ENCODE data around the gene MXD3. TPM values are rescaled to one million over a fixed set of nuclear protein-coding genes. Genes with fewer than 3 reads are reported as not detected.

MXD3 gene
- total and polyA plus RNA-seq, 4 donors: 7.4 to 29.0 (median 12.9) TPM

- no peak for TF ChIP-seq CTCF (IDR thresholded peaks at IDR 0.05; ENCODE audit: control extremely low read depth, extremely low read depth)
- peak overlapping the region in 1 of 2 donors; percentile 80 for H3K27ac ChIP-seq (ENCODE audit: low read depth in 1 of 2, low read length in 1 of 2)
- H3K4me1 ChIP-seq (ENCODE audit: control insufficient read depth in 5 of 5, insufficient read depth in 5 of 5, low read length in 5 of 5): peaks cover 0 to 35% (median 15%) of the 10 kb centered on the region in 5 donors
- H3K4me3 ChIP-seq: no peak overlapping the region
- no peak overlapping the region for H3K9ac ChIP-seq (ENCODE audit: insufficient read depth in 1 of 2, low read length in 2 of 2)
- ATAC-seq (ENCODE audit: insufficient read depth, low FRiP score) (peak; percentile 5), DNase-seq (peak; percentile 47 to 52 (median 52))
- no peaks in the 10 kb centered on the region for H3K27me3 ChIP-seq (ENCODE audit: control insufficient read depth in 3 of 3, insufficient read depth in 3 of 3, low read length in 2 of 3)
- H3K9me3 ChIP-seq (ENCODE audit: control insufficient read depth in 4 of 4, insufficient read depth in 3 of 4, low read length in 3 of 4): no peaks in the 10 kb centered on the region
- H3K36me3 ChIP-seq (ENCODE audit: control insufficient read depth in 4 of 4, insufficient read depth in 4 of 4, low read length in 4 of 4): peaks cover 4 to 17% (median 13%) of the 10 kb centered on the region in 4 donors
- 61 to 69% methylated on average over 7 of the region's 7 CpGs for WGBS, 2 donors
These were observed 10.1 kb downstream of the MXD3 start for GRCh38 chr5:177301503-177302165.

GRCh38 chr5:177300951-177301350, 10.7 kb downstream of the MXD3 start:
- WGBS, 2 donors: 81 to 96% methylated on average over 2 of the region's 2 CpGs
- Histone ChIP-seq H3K27ac (ENCODE audit: low read depth in 1 of 2, low read length in 1 of 2) (peak overlapping the region in 1 of 2 donors; percentile 80), H3K9ac (ENCODE audit: insufficient read depth in 1 of 2, low read length in 2 of 2) (no peak overlapping the region), H3K4me3 (no peak overlapping the region), H3K4me1 (ENCODE audit: control insufficient read depth in 5 of 5, insufficient read depth in 5 of 5, low read length in 5 of 5) (peaks cover 0 to 36% (median 18%) of the 10 kb centered on the region in 5 donors), H3K27me3 (ENCODE audit: control insufficient read depth in 3 of 3, insufficient read depth in 3 of 3, low read length in 2 of 3) (no peaks in the 10 kb centered on the region), H3K36me3 (ENCODE audit: control insufficient read depth in 4 of 4, insufficient read depth in 4 of 4, low read length in 4 of 4) (peaks cover 4 to 21% (median 13%) of the 10 kb centered on the region in 4 donors), H3K9me3 (ENCODE audit: control insufficient read depth in 4 of 4, insufficient read depth in 3 of 4, low read length in 3 of 4) (no peaks in the 10 kb centered on the region)
- no peak for TF ChIP-seq CTCF (IDR thresholded peaks at IDR 0.05; ENCODE audit: control extremely low read depth, extremely low read depth)
- ATAC-seq (ENCODE audit: insufficient read depth, low FRiP score) (no peak), DNase-seq (no peak)

DNA sequence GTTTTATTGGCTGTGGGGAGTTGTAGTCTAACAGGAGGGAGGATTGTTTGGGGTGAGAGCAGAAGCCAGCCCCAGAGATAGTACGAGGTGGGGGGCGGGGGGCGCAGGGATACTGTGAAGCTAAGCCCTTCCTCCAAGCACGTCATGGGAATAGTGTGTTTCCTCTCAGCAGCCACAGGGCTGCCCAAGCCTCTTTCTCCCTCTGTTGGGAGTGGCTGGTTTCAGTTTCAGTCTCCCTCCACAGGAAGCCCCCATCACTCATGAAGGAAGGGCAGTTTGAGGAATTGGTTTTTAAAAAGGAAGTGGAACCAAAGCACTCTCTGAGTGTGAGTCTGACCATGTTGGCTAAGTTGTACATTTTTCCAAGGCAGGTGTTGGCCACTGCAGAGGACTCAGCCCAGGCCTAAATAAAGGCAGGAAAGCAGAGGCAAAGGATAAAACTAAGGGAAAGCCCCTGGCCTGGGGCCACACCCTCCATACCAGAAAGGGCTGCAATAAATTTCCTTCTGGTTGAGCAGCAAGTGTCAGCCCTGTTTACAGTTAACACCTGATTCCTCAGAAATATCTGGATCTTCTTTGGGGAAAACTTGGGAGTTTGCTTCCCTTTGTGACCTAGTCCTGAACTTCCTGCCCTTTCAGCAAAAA, 11.3 kb downstream of the MXD3 start:
- no peak overlapping the region for H3K4me3 ChIP-seq
- ATAC-seq (ENCODE audit: insufficient read depth, low FRiP score) (peak; percentile 24), DNase-seq (peak; percentile 59 to 81 (median 77))
- TF ChIP-seq CTCF (IDR thresholded peaks at IDR 0.05; ENCODE audit: control extremely low read depth, extremely low read depth): no peak
- peaks cover 0 to 34% (median 18%) of the 10 kb centered on the region in 5 donors for H3K4me1 ChIP-seq (ENCODE audit: control insufficient read depth in 5 of 5, insufficient read depth in 5 of 5, low read length in 5 of 5)
- no peak overlapping the region for H3K9ac ChIP-seq (ENCODE audit: insufficient read depth in 1 of 2, low read length in 2 of 2)
- no peaks in the 10 kb centered on the region for H3K9me3 ChIP-seq (ENCODE audit: control insufficient read depth in 4 of 4, insufficient read depth in 3 of 4, low read length in 3 of 4)
- peak overlapping the region in 1 of 2 donors; percentile 81 for H3K27ac ChIP-seq (ENCODE audit: low read depth in 1 of 2, low read length in 1 of 2)
- WGBS, 2 donors: 11 to 29% methylated on average over 4 of the region's 4 CpGs
- H3K27me3 ChIP-seq (ENCODE audit: control insufficient read depth in 3 of 3, insufficient read depth in 3 of 3, low read length in 2 of 3): no peaks in the 10 kb centered on the region
- H3K36me3 ChIP-seq (ENCODE audit: control insufficient read depth in 4 of 4, insufficient read depth in 4 of 4, low read length in 4 of 4): peaks cover 4 to 22% (median 13%) of the 10 kb centered on the region in 4 donors
